GM21360 (cell line): ENCODE data around the gene CPB2.

Experiments used
- ATAC-seq: cut with Tn5 transposase; IDR thresholded peaks from one replicate; pipeline ENCODE4 v1.9.1; 2021; ENCODE audit warnings: mild to moderate bottlenecking, moderate library complexity; ENCODE audit not compliant: unreplicated experiment

CPB2 gene

DNA sequence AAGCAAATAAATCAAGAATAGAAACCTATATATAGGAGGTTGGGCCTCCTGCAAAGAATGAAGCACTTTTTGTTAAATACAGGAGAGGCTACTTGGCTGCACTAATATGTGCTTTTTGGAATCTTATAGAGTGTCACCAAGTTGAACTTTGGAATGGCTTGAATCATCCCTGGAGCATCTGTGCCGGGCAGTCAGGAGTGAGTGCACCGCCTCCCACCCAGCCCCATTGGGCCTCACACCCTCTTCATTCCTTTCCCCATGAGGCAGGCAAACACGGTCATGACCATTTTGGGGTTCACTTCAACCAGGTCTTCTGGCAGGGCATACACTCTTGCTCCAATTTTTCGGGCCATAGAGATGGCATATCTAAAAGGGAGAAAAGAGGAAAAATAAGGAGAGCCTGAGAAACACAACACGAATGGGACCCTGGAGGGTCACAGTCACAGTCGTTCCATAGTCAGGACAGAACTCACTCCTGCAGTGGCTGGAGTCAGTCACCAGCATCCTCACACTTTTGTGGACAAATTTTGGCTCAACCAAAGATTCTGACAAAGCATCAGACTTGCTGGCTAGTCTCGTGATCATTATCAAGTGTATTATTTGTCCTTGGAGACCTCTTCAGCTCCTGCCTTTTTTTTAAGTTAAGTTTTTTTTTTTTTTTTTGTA lies 22.7 kb upstream of the CPB2 start:
- no peak for ATAC-seq

GRCh38 chr13:46126552-46127357 lies 21.9 kb upstream of the CPB2 start:
- peak; percentile 75 for ATAC-seq

DNA sequence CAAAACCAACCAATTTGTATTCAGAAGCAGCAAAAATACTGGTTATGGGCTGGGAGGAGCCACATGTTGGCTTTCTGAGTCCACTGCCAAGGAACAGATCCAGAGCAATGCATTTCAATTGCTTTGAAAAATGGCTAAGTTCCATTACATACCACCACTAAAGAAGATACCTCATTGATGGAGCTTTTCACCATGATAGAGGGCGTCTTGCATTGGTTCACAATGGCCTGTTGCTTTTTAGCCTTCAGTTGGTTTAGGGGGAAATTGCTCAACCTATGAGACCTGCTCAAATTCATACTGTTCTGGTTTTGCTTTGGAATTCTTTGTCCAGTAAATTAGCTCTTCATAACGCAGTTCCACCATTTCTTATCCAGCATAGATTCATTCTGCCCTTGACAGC lies 21.2 kb upstream of the CPB2 start:
- ATAC-seq, result no peak

GRCh38 chr13:46124967-46125933 lies 20.4 kb upstream of the CPB2 start:
- ATAC-seq, result no peak

DNA sequence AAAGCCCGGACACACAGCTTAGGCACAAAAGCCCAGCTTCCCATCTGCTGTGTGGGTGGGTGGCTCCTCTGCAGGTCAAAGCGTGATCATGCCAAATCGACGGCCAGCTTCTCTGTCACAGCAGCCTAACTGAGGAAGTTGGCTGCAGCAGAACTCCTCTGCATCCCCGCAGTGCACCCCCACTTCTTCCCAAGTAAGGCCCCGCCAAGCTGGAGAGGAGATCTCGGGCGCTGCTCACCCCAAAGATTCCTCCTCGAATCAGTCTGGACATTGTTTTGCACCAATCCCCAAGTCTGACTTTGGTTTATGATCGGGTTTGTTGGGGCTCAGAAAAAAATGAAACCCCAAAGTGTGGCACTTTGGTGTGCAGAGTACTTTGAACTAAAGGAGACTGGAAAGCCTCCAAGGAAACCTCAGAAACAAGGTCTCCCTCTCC lies 19.7 kb upstream of the CPB2 start:
- no peak for ATAC-seq

DNA sequence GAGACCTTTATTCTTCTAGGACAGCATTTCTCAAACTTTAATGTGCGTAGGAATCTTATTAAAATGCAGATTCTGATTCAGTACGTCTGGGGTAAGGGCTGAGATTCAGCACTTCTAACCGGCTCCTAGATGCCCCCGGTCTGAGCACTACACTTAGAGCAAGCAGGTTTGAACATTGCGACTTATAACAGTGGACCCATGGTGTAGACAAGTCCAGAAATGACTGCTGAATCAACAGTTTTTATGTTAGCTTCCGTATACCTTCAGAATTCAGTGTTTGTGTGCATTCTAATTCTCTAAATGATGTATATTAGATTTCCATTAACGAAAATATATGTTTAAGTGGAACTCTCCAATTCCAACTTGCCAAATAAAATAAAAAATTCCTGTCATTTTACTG lies 17.5 kb upstream of the CPB2 start:
- ATAC-seq, result no peak

- no peak for ATAC-seq
These were observed 16.8 kb upstream of the CPB2 start for GRCh38 chr13:46121597-46122163.

GRCh38 chr13:46121033-46121432 lies 16.2 kb upstream of the CPB2 start:
- no peak for ATAC-seq

- no peak for ATAC-seq
These were observed 15.2 kb upstream of the CPB2 start for GRCh38 chr13:46119883-46120614.

DNA sequence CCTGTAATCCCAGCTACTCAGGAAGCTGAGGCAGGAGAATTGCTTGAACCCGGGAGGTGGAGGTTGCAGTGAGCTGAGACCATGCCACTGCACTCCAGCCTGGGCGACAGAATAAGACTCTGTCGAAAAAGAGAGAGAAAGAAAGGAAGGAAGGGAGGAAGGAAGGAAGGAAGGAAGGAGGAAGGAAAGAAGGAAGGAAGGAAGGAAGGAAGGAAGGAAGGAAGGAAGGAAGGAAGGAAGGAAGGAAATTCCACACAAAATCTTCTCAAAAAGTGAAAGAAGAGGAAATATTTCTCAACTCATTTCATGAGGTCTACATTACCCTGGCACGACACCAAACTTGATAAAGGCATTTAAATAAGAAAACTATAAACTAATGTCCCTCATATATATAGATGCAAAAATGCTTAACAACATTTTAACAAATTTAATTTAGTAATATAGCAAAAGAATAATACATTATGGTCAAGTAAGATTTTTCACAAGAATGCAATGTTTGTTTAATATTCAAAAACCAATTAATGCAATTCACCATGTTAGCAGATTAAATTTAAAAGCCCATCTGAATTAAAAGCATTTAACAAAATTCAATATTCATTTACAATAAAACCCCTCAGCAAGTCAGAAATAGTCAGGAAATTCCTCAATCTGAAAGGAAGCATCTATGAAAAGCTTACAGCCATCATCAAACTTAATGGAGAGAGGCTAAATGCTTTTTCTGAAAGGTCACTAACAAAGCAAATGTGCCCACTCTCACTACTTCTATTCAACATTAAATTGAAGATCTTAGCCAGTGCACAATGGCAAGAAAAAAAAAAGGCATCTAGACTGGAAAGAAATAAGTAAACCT lies 12.0 kb upstream of the CPB2 start:
- no peak for ATAC-seq

DNA sequence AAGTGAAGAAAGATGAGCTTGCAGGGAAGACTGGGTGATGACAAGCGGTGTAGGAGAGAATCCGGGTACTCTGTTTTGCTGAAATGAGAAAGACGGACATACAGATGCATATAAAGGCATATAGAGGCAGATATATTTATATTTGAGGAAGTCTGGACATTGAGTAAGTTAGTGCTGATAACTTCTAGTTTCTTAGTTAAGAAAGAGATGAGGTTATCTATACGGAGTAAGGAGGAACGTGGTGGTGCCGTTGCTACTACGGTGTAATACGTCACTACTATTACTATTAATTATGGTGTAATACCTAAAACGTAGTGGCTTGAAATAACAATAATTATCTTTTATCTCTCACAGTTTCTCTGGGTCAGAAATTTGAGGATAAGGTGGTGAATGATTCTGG lies 9.8 kb upstream of the CPB2 start:
- no peak for ATAC-seq

DNA sequence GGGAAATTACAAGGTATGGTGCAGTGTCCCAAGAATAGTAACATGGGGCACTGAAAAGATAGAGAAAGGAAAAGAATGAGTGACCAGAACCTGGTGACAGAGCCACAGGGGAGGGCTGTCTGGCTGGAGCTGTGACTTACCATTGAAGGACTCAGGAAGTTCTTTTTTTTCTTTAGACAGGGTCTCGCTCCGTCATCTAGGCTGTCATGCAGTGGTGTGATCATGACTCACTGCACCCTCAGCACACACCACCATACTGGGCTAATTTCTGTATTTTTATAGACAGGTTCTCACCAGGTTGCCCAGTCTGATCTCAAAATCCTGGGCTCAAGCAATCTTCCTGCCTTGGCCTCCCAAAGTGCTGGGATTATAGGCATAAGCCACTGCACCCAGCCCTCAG lies 8.8 kb upstream of the CPB2 start:
- no peak for ATAC-seq

GRCh38 chr13:46111151-46111550 lies 6.3 kb upstream of the CPB2 start:
- no peak for ATAC-seq

DNA sequence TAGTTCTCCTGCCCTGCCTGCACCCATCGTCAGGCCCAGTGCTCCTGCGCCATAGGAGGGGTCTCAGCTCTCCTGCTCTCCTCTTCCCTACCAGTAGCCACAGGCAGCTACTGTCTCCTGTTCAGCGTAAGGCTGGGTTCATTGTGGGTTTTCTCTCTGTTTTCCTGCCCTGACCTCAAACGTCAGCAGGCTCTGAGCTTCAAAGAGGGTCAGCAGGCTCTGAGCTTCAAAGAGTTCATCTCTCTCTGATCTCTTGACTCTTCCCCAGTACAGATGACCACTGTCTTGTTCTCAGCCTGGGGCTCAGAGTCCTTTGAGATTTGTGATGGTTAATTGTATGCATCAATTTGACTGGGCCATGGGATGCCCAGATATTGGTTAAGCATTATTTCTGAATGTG lies 4.6 kb upstream of the CPB2 start:
- ATAC-seq, result no peak

DNA sequence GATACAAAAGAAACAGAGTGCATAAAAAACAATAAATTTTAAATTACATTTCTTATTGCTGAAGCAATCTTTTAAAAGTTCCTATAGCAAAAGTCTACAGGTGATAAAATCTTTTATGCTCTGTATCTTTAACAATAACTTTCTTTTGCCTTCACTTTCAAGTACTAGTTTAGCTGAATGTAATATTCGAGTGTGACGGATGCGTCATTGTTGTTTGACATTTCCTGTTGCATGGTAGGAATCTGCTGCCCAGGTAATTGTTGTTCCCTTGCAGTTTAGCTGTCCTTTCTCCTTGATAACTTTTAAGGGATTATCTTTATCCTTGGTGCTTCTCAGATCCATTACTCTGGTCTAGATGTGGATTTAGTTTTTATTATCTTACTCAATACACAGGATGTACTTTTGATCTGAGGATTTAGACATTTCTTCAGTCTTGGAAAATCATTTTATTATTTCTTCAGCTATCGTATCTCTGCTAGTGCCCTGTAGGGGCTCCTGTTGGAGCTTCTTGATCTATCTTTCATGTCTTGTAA lies 2.1 kb upstream of the CPB2 start:
- no peak for ATAC-seq

DNA sequence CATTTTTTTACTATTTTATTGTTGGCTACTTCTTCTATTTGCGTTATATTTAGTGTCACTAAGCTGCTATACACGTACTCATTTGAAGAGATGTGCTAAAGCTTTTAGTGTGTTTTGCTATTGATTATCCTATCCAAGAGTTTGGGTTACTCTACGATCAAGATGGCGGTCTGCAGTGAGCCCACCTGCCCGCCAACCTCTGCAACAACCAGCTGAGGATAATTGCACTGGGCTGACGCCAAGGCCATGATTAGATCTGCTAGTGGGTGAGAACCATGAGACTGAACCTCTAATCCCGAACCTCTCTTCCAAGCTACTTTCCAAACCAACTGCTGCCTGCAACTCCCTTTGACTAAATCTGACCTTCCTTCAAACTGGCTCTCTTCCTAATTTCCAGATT lies 1.8 kb downstream of the CPB2 start:
- ATAC-seq, result no peak

DNA sequence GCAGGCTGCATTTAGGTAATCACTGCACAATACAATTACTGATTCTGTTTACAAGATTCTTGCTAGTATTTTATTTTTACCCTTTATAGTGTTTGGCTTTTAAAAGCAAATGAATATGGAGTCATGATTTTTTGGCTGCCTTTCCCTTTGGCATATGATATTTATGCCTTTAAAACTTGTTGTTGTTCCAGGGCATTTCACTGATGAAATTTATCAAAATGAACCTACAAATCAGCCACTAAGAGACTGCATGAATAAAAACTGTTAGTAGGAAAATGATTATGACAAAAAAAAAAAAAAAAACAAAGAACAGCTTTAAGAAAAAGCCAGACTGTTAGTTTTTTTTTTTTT lies 2.6 kb downstream of the CPB2 start:
- ATAC-seq, result no peak

- no peak for ATAC-seq
These were observed 3.2 kb downstream of the CPB2 start for GRCh38 chr13:46101484-46102254.

- ATAC-seq, result no peak
These were observed 3.8 kb downstream of the CPB2 start for GRCh38 chr13:46101002-46101401.
